ENCODE data around the gene NUCKS1. TPM values are rescaled to one million over a fixed set of nuclear protein-coding genes. Genes with fewer than 3 reads are reported as not detected.
A peak's percentile ranks its signal among the peaks of the same experiment; 100 is the strongest.

Gene NUCKS1
- polyA plus RNA-seq, 3 donors, result 4.2 to 4.9 (median 4.2) TPM

- no peaks in the 10 kb centered on the region for H3K36me3 ChIP-seq (replicated peaks in 1 of 2; ENCODE audit: control insufficient read depth in 1 of 2, insufficient read depth in 2 of 2, low read length in 2 of 2)
- H3K4me3 ChIP-seq (replicated peaks in 1 of 3; ENCODE audit: low read depth in 2 of 3, low read length in 3 of 3), result no peak overlapping the region
- H3K4me1 ChIP-seq (ENCODE audit: control insufficient read depth in 1 of 2, insufficient read depth in 2 of 2, low read length in 2 of 2), result peaks cover 14 to 27% of the 10 kb centered on the region in 2 donors
- Mint-ChIP-seq H3K4me1 (peaks cover 32% of the 10 kb centered on the region), H3K36me3 (no peaks in the 10 kb centered on the region), H3K4me3 (no peak overlapping the region), H3K27me3 (ENCODE audit: low read depth in 3 of 3) (no peaks in the 10 kb centered on the region), H3K9me3 (peaks cover 0 to 3% (median 0%) of the 10 kb centered on the region in 7 donors), H3K27ac (peak overlapping the region in 1 of 7 donors; percentile 67)
- H3K27me3 ChIP-seq (ENCODE audit: control insufficient read depth in 2 of 2, insufficient read depth in 2 of 2, low read length in 2 of 2), result no peaks in the 10 kb centered on the region
- no peak overlapping the region for H3K9ac ChIP-seq (ENCODE audit: insufficient read depth, low read length, poor library complexity, severe bottlenecking)
- no peak for DNase-seq
- H4K20me1 ChIP-seq (ENCODE audit: insufficient read depth, low read length), result peaks cover 43% of the 10 kb centered on the region
- no peak for TF ChIP-seq CTCF (IDR thresholded peaks at IDR 0.05)
- H3K79me2 ChIP-seq (ENCODE audit: insufficient read depth, low read length), result peaks cover 80% of the 10 kb centered on the region
- no peak overlapping the region for H2AFZ ChIP-seq (ENCODE audit: insufficient read depth, low read depth, low read length, poor library complexity, severe bottlenecking)
- 60% methylated on average over 1 of the region's 5 CpGs for WGBS (ENCODE audit: insufficient coverage)
- intact Hi-C loops (cut with micrococcal nuclease), result no loop called here
- H3K9me3 ChIP-seq (replicated peaks in 1 of 2; ENCODE audit: control insufficient read depth in 1 of 2, insufficient read depth in 1 of 2, low read length in 2 of 2), result no peaks in the 10 kb centered on the region
- H3K27ac ChIP-seq (ENCODE audit: low read depth in 1 of 2, low read length in 2 of 2), result peak overlapping the region in 1 of 2 donors; percentile 1
- no peak overlapping the region for H3K4me2 ChIP-seq (replicated peaks; ENCODE audit: extremely low read depth, low read length, poor library complexity, severe bottlenecking)
Observed at GRCh38 chr1:205746757-205747412, 3.1 kb downstream of the NUCKS1 start.

- WGBS (ENCODE audit: insufficient coverage), result no CpG with 5 or more reads among the region's 8 CpGs
- Histone ChIP-seq H3K27ac (ENCODE audit: low read depth in 1 of 2, low read length in 2 of 2) (no peak overlapping the region), H3K4me2 (replicated peaks; ENCODE audit: extremely low read depth, low read length, poor library complexity, severe bottlenecking) (no peak overlapping the region), H4K20me1 (ENCODE audit: insufficient read depth, low read length) (peaks cover 53% of the 10 kb centered on the region), H3K79me2 (ENCODE audit: insufficient read depth, low read length) (peaks cover 100% of the 10 kb centered on the region), H3K27me3 (ENCODE audit: control insufficient read depth in 2 of 2, insufficient read depth in 2 of 2, low read length in 2 of 2) (no peaks in the 10 kb centered on the region), H2AFZ (ENCODE audit: insufficient read depth, low read depth, low read length, poor library complexity, severe bottlenecking) (no peak overlapping the region), H3K4me1 (ENCODE audit: control insufficient read depth in 1 of 2, insufficient read depth in 2 of 2, low read length in 2 of 2) (peaks cover 11 to 21% of the 10 kb centered on the region in 2 donors), H3K9ac (ENCODE audit: insufficient read depth, low read length, poor library complexity, severe bottlenecking) (no peak overlapping the region), H3K9me3 (replicated peaks in 1 of 2; ENCODE audit: control insufficient read depth in 1 of 2, insufficient read depth in 1 of 2, low read length in 2 of 2) (no peaks in the 10 kb centered on the region), H3K4me3 (replicated peaks in 1 of 3; ENCODE audit: low read depth in 2 of 3, low read length in 3 of 3) (no peak overlapping the region), H3K36me3 (replicated peaks in 1 of 2; ENCODE audit: control insufficient read depth in 1 of 2, insufficient read depth in 2 of 2, low read length in 2 of 2) (no peaks in the 10 kb centered on the region)
- H3K4me3 Mint-ChIP-seq, result no peak overlapping the region
- no peak for TF ChIP-seq CTCF (IDR thresholded peaks at IDR 0.05)
- peaks cover 0 to 3% of the 10 kb centered on the region in 2 donors for H3K36me3 Mint-ChIP-seq
- no peak overlapping the region for H3K27ac Mint-ChIP-seq
- H3K9me3 Mint-ChIP-seq, result no peaks in the 10 kb centered on the region
- intact Hi-C loops (cut with micrococcal nuclease), result no loop called here
- DNase-seq, result no peak
- peaks cover 33% of the 10 kb centered on the region for H3K4me1 Mint-ChIP-seq
- H3K27me3 Mint-ChIP-seq (ENCODE audit: low read depth in 3 of 3), result no peaks in the 10 kb centered on the region
Observed at GRCh38 chr1:205744403-205744802, 5.6 kb downstream of the NUCKS1 start.
